HG03139 (cell line): ENCODE results near the gene NUBP2.
"Not testable (repeated sequence)": the region's sequence is repeated elsewhere in the genome, so short reads cannot be mapped to it uniquely, and the experiment has no call there.

Source experiments
- ATAC-seq: cut with Tn5 transposase; IDR thresholded peaks from one replicate; pipeline ENCODE4 v1.9.1; 2021; ENCODE audit not compliant: unreplicated experiment

Gene NUBP2

DNA sequence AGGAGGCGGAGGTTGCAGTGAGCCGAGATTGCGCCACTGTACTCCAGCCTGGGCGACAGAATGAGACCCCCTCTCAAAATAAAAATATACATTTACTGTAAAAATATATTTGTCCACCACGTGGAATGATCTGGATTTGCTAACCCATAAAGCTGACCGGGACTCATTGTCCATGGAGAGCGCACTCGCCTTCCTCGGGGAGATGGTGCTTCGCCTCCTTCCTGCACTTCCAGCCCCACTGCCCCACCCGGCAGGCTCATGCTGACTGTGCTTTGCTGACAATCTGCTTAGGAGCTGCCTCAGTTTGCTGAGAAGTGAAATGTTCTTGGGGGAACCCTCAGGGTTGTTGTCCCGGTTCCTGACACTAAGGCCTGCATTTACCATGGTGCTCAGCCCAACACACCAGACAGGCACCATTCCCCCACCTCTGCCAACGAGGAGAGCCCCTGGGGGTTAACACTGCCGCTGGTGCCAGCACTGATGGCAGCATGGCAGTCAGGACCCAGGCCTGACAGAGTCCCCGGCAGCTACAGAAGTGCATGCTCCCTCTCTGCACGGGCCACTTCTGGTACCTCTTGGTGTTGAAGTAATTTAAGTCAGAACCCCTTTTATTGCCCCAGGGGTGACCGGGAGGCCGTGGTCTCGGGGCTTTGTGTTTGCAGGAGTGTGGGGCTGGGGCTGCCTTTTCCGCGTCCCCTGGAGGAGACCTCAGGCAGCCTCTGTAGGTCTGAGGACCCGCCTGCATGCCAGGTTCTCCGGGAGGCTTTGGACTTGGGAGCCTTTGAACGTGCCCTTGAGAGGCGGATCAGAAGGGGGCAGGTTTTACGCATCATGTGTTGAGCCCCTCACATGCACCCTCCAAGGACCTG is 2.5 kb downstream of the NUBP2 start:
- ATAC-seq: no peak

DNA sequence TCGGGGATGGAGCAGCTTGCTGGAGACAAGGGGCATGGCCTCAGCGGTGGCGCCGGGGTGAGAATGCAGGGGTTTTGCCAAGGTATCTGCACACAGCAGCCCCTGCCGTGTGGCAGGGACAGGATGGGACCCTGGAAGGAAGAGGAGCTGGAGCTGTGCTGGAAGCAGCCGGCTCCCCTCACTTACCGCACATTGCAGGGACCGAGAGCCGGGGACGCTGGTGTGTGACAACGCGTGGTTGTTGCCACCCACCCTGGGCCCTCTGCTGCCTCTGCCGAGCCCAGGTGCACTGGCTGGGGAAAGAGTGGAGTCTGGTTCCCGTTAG is 3.0 kb downstream of the NUBP2 start:
- no peak for ATAC-seq

DNA sequence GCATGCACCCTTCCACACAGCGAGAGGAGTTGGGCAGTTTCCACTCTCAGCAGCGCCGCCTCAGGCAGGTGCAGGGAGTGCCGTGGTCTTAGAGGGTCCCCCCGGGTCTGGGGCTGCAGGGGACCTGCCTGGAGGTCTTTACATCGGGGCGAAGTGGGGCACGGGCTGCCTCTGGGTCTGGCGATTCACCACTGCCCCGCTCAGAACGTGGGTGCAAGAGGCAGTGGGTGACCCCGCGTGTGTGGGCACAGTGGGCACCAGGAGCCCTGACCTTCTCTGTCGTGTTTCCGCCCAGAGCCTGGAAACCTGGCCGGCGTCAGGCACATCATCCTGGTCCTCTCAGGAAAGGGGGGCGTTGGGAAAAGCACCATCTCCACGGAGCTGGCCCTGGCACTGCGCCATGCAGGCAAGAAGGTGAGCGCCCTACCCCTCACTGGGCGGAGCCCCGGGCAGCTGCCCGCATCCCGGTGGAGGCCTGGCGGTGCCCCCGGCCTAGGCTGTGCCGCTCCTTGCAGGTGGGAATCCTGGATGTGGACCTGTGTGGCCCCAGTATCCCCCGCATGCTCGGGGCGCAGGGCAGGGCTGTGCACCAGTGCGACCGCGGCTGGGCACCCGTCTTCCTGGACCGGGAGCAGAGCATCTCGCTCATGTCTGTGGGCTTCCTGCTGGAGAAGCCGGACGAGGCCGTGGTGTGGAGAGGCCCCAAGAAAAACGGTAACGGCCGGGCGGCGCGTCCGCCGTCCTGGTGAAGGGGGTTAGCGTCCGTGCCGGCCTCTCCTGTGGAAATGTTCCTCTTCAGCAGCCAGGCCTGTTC is 3.7 kb downstream of the NUBP2 start:
- no peak for ATAC-seq

GRCh38 chr16:1787056-1787321 is 4.2 kb downstream of the NUBP2 start:
- ATAC-seq: no peak

GRCh38 chr16:1787322-1788094 is 4.7 kb downstream of the NUBP2 start:
- ATAC-seq: no peak

DNA sequence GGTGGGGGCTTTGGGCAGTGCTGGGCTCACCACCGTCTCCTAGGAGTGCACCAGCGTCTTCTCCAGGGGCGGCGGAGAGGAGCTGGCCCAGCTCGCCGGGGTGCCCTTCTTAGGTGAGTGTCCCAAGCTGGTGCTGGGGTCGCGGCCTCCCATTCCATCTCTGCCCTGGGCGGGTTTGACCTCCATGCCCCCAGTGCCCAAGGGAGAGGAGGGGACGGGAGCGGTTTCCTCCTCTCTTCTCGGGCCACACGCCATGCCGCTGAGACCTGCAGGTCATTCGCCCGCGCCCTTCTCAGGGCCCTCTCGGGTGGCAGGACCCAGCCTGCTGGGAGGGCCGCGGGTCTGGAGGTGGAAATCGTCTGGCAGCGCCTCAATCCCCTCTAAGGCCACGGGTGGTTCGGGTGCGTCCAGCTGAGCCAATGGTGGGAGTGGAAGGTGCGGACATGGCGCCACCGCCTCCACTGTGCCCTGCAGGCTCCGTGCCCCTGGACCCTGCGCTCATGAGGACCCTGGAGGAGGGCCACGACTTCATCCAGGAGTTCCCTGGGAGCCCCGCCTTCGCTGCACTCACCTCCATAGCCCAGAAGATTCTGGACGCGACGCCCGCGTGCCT is 5.4 kb downstream of the NUBP2 start:
- ATAC-seq: no peak

DNA sequence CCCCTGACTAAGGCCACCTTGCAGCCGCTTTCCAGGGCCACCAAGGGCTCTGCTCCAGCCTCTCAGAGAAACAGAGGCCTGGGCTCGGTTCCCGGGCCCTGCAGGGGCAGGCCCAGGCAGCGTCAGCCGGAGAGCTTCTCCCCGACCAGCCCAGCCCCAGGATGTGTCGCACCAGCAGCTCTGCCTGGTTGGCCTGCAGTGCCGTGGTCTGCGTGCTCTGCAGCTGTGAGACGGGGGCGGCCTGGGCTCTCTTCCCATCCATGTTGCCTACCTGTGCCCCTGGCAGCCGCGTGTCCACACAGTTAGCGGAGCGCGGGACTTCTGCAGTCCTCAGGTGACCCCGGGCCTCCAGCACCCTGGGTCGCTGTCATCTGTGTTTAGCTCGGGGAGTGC is 5.9 kb downstream of the NUBP2 start:
- no peak for ATAC-seq

DNA sequence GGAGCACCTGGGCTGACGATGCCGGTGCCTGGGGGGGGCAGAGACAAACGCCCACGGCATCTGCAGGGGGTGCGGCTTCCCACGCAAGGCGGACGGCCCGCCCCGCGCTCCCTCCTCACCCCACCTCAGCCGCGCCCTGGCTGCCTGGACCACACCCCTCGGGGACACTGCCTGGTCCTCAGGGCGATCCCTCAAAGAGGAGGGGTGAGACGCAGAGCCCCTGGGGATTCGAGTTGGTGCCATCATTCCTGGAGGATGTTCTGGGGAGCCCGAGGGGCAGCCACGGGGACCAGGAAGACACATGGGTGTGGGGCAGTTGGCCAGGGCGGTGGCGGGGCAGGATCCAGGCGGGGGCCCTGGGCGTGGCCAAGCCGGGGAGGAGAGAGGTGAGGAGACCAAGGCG is 6.9 kb downstream of the NUBP2 start:
- ATAC-seq: no peak

DNA sequence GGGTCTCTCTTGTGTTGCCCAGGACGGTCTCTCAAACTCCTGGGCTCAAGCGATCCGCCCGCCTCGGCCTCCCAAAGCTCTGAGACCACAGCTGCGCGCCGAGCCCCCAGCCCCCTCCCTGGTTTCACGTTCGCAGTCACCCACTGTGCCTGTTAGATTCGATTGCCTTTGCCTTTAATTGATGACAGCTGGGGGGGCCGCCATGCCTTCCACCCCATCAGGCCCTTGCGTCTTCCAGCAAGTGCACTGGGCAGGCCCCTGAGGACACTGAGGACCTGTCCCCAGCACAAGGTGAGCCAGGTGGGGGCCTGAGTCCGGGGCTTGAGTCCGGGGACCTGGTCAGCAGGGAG is 7.5 kb downstream of the NUBP2 start:
- ATAC-seq: no peak

- no peak for ATAC-seq
Measured at GRCh38 chr16:1790611-1791255, 8.0 kb downstream of the NUBP2 start.

DNA sequence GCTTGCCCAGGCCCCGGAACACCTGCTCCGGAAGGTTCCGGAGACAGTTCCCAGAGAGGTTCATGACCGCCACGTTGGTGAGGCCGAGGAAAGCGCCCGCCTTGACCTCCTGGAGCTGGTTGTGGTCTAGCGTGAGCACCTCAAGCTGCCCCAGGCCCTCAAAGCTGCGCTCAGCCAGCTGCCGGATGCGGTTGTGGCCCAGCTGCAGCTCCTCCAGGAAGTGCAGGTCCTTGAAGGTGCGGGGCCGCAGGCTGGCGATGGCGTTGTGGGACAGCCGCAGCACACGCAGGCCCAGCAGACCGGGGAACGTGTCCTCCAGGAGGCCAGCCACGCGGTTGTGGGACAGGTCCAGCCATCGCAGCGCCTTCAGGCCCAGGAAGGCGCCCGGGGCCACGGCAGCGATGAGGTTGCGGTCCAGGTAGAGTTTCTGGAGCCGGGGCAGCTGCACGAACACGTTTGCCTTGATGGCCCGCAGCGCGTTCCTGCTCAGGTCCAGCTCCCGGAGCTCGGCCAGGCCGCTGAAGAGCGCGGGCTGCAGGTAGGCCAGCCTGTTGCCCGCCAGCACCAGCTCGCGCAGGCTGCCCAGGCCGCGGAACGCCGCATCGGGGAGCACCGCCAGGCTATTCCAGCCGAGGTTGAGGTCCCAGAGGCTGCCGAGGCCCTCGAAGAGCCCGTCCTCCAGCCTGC is 8.6 kb downstream of the NUBP2 start:
- no peak for ATAC-seq

GRCh38 chr16:1791943-1792812 is 9.4 kb downstream of the NUBP2 start:
- ATAC-seq: no peak

DNA sequence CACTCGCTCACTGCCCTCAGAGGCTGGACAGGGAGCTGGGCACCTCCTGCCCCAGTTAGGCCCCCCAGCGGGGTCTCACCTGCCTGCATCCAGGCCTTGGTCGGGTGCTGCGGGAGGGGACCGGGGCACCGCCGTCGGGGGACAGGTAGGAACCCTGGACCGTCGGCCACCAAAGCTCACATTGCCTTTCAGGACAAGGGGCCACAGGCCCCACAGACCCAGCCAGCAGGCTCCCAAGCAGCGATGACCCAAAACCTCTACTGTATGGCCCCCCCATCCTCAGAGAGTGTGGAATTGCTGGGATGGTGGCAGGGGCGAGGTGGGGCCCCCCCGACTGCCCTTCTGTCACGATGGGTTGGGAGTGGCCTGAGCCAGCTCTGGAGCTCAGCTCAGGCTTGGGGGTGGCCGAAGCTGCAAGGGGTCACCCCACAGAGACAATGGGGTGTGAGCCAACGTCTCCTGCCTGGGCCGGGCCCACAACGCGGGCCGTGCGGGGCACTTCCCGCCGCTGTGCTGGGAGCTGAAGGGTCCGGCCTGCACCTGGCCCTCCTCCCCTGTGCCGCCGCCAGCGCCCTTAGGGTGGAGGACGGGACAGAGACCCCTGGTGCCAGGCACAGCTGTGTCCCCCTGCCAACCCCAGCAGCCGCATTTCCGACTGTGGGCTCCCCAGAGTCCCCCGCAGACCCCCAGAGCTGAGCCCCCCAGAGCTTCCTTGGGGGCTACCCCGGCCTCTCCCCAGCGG is 10.2 kb downstream of the NUBP2 start:
- no peak for ATAC-seq

GRCh38 chr16:1793578-1794220 is 10.9 kb downstream of the NUBP2 start, which contains the start of gene IGFALS:
Gene IGFALS, minus strand, starts transcription at chr16:1793705. Its CDS starts 53 bp downstream, at chr16:1793652.
- ATAC-seq: no peak

DNA sequence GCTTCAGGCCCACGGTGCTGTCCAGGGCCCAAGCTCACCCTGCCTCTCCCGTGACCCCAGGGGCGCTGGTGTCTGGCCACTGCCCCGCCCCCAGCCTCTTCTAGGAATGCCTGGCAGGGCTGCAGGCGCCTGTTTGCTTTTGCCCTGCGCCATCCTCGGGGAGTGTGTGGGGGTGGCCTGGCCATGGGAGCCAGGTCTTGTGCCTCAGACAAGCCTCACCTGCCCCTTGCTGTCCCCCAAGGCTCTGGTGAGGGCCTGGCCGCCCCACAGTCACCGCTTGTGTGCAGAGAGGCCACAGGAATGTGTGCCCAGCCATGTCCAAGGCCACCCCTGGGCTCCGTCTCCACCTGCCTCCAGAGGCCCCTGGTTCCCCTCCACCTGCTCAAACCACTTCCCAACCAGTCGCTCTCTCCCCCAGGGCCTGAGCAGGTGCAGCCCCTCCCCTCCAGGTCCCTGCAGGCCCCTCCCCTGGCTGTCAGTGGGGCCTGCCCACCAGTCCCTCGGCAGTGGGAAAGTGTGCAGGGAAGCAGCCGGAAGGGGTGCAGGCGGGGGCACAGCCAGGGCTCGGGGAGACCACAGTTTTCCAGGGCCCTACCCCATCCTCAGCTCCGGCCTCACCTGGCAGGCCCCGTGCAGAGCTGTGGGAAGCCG is 11.6 kb downstream of the NUBP2 start:
- no peak for ATAC-seq

DNA sequence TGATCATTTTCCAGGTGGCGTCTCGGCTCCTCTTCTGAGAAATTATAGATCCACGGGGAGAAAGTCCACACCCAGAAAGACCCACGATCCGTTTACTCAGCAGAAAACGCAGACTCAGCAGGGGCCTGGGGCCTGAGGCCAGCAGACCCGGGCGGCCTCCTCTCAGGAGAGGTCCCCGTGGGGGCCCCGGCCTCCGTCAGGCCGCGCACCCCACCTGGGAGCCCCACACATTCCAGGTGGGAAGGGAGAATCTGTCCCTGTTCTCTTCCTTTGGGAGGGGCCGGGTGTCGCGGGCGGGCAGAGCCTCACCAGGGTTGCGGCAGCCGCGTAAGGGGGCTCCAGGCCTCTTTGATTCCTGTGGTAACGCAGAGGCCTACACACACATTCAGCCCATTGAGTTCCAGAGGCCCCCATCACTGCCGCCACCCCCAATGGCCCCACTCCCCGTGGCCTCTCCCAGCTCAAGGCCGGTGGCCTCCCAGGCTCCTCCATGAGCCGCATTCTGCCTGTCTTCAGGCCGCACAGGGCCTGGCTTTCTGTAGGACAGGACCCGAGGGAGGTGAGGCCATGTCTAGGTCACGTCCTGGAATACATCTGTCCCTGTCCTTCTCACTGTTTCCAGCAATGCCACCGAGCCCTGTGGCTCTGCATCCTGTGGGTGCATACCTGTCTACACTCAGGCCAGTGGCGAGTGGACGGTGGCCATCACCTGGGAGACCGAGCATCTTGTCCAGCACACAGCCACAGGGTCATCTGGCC is 12.3 kb downstream of the NUBP2 start:
- no peak for ATAC-seq

- ATAC-seq: not testable (repeated sequence)
Measured at GRCh38 chr16:1799263-1799662, 16.5 kb downstream of the NUBP2 start.
